GM21390 (cell line): Measurements from ENCODE around the gene CTAG1A.
"Not testable (repeated sequence)": the region's sequence is repeated elsewhere in the genome, so short reads cannot be mapped to it uniquely, and the experiment has no call there.

Source experiments
- ATAC-seq: cut with Tn5 transposase; IDR thresholded peaks from one replicate; pipeline ENCODE4 v1.9.1; 2021; ENCODE audit not compliant: unreplicated experiment

Gene CTAG1A

DNA sequence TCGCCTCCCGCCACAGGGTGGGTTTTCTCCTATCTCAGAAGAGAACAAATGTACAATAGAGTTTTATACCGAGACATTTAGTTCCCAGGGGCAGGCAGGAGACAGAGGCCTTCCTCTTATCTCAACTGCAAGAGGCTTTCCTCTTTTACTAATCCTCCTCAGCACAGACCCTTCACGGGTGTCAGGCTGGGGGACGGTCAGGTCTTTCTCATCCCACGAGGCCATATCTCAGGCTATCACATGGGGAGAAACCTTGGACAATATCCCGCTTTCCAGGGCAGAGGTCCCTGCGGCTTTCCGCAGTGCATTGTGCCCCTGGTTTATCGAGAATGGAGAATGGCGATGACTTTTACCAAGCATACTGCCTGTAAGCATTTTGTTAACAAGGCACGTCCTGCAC, 23.9 kb downstream of the CTAG1A start:
- not testable (repeated sequence) for ATAC-seq

DNA sequence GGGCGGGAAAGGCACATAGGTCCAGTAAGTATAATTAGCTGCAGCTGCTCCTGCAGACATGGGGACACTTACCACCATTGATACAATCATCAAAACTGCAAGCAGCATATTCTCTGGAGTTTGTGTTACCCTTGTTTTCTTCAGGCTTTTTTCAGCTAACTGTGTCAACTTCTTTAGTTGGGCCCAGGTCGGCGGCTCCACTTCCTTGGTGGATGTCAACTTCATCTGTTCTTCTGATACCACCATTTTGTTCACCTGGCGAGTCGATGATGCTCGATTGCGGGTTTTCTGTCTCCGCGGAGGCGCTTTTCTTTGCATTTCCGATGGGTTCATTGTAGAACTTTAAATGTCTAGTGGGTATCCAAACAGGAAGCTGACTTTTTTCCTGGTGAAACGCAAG, 26.2 kb downstream of the CTAG1A start:
- ATAC-seq: not testable (repeated sequence)

- ATAC-seq: not testable (repeated sequence)
Measured at GRCh38 chrX:154613586-154613985, 28.7 kb downstream of the CTAG1A start.

DNA sequence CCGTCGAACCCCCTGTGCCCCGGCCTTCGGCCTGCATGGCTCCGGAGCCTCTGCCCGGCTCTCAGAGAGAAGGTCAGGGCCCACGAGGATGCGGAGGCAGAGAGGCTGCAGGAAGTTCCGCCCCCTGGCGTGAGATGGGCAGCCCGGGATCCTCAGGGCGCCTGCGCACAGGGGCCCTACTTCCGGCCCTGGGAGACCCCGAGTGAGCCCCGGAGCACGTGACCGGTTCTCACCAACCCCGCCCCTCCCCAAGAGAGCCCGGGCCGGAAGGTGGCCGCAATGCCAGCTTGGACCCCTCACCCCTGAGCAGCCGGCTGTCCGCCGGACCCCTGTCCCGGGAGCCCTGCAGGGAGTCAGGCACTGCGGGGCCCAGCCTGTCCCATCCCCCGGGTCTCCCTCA, 34.2 kb downstream of the CTAG1A start, which contains the start of gene CTAG1B:
Gene CTAG1B, minus strand, starts transcription at position 101 of the 400 bp plus-strand sequence. Its CDS starts 64 bp downstream, at position 37.
- not testable (repeated sequence) for ATAC-seq

- ATAC-seq: not testable (repeated sequence)
Measured at GRCh38 chrX:154620767-154621414, 36.0 kb downstream of the CTAG1A start.

GRCh38 chrX:154628960-154629359, 44.0 kb downstream of the CTAG1A start:
- not testable (repeated sequence) for ATAC-seq

- not testable (repeated sequence) for ATAC-seq
Measured at GRCh38 chrX:154630949-154631348, 46.0 kb downstream of the CTAG1A start.

DNA sequence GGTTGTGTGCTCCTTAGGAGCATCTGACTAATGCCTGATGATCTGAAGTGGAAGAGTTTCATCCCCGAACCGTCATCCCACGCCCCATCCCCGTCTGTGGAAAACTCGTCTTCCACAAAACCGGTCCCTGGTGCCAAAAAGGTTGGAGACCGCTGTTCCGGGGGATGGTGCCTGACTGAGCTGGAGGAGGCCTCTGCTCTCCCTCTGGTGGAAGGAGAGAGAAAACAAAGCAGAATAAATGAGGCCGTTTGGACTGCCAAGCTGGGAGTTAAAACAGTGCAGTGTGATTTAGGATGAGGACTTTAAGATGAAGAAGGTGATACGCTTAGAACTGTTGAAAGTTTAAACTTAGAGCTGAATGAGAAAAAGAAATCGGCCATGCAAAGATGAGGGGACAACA, 48.7 kb downstream of the CTAG1A start:
- not testable (repeated sequence) for ATAC-seq
